Vagina (tissue), 2 donors: ENCODE results near the gene PDE5A. TPM values are rescaled to one million over a fixed set of nuclear protein-coding genes. Genes with fewer than 3 reads are reported as not detected.

ENCODE experiments used
- DNase-seq, 2 donors: peaks; one replicate each; pipeline ENCODE4 v3.0.0-alpha.2; 2017; ENCODE audit errors: extremely low spot score in 2 of 2
- H3K27ac ChIP-seq: fragments of 200-600 bp; sonication (generic); one replicate; pipeline ENCODE4 v1.5.1; 2019
- H3K27me3 ChIP-seq: fragments of 200-600 bp; sonication (generic); one replicate; pipeline ENCODE4 v1.5.1; 2019
- H3K36me3 ChIP-seq, 2 donors: fragments of 200-600 bp; sonication (generic); one replicate each; pipeline ENCODE4 v1.5.1; 2017 to 2019
- H3K4me1 ChIP-seq: fragments of 200-600 bp; sonication (generic); one replicate; pipeline ENCODE4 v1.5.1; 2019
- H3K4me3 ChIP-seq, 2 donors: fragments of 200-600 bp; sonication (generic); 1 replicate in 1 of 2; 2 replicates in 1 of 2; pipeline ENCODE4 v1.5.1; 2016 to 2019
- H3K9me3 ChIP-seq: fragments of 200-600 bp; sonication (generic); one replicate; pipeline ENCODE4 v1.5.1; 2019
- CTCF ChIP-seq, 3 experiments: fragments of 450-650 bp in 2 of 3; fragments of 200-600 bp in 1 of 3; sonication (generic) in 1 of 3; IDR thresholded peaks; one replicate each; pipeline ENCODE4 v1.5.1; 2017 to 2019; ENCODE audit warnings: antibody characterized with exemption in 3 of 3, mild to moderate bottlenecking in 2 of 3, moderate library complexity in 2 of 3
- POLR2A ChIP-seq, 2 donors: fragments of 450-650 bp; IDR thresholded peaks; one replicate each; pipeline ENCODE4 v1.6.1; 2017; ENCODE audit warnings: antibody characterized with exemption in 2 of 2, mild to moderate bottlenecking in 2 of 2, moderate library complexity in 2 of 2
- POLR2AphosphoS5 ChIP-seq, 2 donors: sonication (generic); formaldehyde crosslinking; IDR thresholded peaks; one replicate each; pipeline ENCODE4 v1.9.0; 2017; ENCODE audit warnings: antibody characterized with exemption in 2 of 2, mild to moderate bottlenecking in 2 of 2, low read depth in 1 of 2; ENCODE audit not compliant: insufficient read depth in 1 of 2
- intact Hi-C: fragments of 100-400 bp; cut with DNase I; formaldehyde crosslinking; loops from one replicate; pipeline ENCODE4 v1.15.1; 2023
- total RNA-seq: library from RNA; depleted of rRNA; stranded (reverse); fragments of >200 nt; gene quantifications from one replicate; pipeline ENCODE4 v1.2.3, GENCODE V29; 2016

The PDE5A gene
- total RNA-seq, 1 donor from 2014 or later = 23.1 TPM

DNA sequence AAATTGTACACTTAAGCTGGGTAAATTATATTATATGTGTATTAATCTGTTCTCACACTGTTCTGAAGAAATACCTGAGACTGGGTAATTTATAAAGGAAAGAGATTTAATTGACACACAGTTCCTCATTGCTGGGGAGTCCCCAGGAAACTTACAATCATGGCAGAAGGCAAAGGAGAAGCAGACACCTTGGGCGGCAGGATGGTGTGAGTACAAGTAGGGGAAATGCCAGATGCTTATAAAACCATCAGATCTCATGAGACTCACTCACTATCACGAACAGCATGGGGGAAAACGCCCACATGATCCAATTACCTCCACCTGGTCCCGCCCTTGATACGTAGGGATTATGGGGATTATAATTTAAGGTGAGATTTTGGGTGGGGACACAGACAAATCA lies 34.9 kb downstream of the PDE5A start:
- no peaks in the 10 kb centered on the region for H3K9me3 ChIP-seq
- H3K36me3 ChIP-seq = no peaks in the 10 kb centered on the region
- intact Hi-C loops = no loop called here
- DNase-seq = no peak
- TF ChIP-seq POLR2AphosphoS5 (IDR thresholded peaks at IDR 0.05; ENCODE audit: insufficient read depth in 1 of 2, low read depth in 1 of 2) (no peak), POLR2A (IDR thresholded peaks at IDR 0.05) (no peak)
- no peak overlapping the region for H3K27ac ChIP-seq
- H3K4me3 ChIP-seq = no peak overlapping the region
- peaks cover 35% of the 10 kb centered on the region for H3K4me1 ChIP-seq
- H3K27me3 ChIP-seq = no peaks in the 10 kb centered on the region

DNA sequence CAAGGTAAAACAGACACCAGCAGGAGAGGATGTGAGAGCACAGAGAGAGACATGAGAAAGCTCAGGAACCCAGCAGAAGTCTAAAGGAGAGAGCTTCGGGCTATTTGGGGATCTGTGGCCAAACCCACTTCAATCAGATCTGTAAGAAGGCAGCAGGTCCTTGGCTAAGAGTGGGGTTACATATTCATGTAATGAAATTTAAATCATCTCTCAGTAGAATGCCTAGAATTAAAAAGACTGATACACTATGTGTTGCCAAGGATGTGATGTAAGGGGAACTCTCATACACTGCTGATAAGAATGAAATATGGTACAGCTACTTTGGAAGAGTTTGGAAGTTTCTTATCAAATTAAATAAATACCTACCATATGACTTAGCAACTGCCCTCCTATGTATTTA lies 35.8 kb downstream of the PDE5A start:
- H3K4me3 ChIP-seq = no peak overlapping the region
- TF ChIP-seq POLR2AphosphoS5 (IDR thresholded peaks at IDR 0.05; ENCODE audit: insufficient read depth in 1 of 2, low read depth in 1 of 2) (no peak), CTCF (IDR thresholded peaks at IDR 0.05) (no peak), POLR2A (IDR thresholded peaks at IDR 0.05) (no peak)
- H3K27me3 ChIP-seq = no peaks in the 10 kb centered on the region
- intact Hi-C loops = no loop called here
- no peaks in the 10 kb centered on the region for H3K9me3 ChIP-seq
- no peak overlapping the region for H3K27ac ChIP-seq
- no peak for DNase-seq
- peaks cover 35% of the 10 kb centered on the region for H3K4me1 ChIP-seq
- H3K36me3 ChIP-seq = no peaks in the 10 kb centered on the region

DNA sequence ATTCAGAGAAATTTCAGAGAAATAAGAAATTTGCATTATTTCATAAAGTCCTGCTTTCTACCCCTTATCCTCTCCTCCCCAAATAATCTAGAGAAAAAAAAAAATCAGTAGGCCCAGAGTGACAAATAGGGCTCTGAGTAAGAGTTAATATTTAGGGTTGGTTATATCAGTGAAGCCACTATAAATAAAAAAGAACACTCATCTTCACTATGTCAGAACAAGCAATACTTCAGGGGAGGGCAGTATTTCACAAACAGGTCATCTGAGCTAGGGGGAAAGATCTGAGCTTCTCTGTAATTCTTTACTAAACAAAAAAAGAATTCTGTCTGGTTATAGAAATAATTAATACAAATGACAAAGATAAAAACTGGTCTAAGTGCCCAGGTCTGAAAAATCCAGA lies 39.4 kb downstream of the PDE5A start:
- no peak overlapping the region for H3K4me3 ChIP-seq
- no peak for TF ChIP-seq POLR2A (IDR thresholded peaks at IDR 0.05)
- TF ChIP-seq CTCF (IDR thresholded peaks at IDR 0.05) = no peak
- TF ChIP-seq POLR2AphosphoS5 (IDR thresholded peaks at IDR 0.05; ENCODE audit: insufficient read depth in 1 of 2, low read depth in 1 of 2) = no peak
- H3K36me3 ChIP-seq = no peaks in the 10 kb centered on the region
- H3K27me3 ChIP-seq = no peaks in the 10 kb centered on the region
- intact Hi-C loops = no loop called here
- DNase-seq = no peak
- no peak overlapping the region for H3K27ac ChIP-seq
- peaks cover 14% of the 10 kb centered on the region for H3K4me1 ChIP-seq
- H3K9me3 ChIP-seq = no peaks in the 10 kb centered on the region

- no peak for DNase-seq
- peaks cover 14% of the 10 kb centered on the region for H3K4me1 ChIP-seq
- H3K4me3 ChIP-seq = no peak overlapping the region
- H3K27me3 ChIP-seq = no peaks in the 10 kb centered on the region
- H3K36me3 ChIP-seq = no peaks in the 10 kb centered on the region
- intact Hi-C loops = no loop called here
- no peaks in the 10 kb centered on the region for H3K9me3 ChIP-seq
- TF ChIP-seq CTCF (IDR thresholded peaks at IDR 0.05) (no peak), POLR2AphosphoS5 (IDR thresholded peaks at IDR 0.05; ENCODE audit: insufficient read depth in 1 of 2, low read depth in 1 of 2) (no peak), POLR2A (IDR thresholded peaks at IDR 0.05) (no peak)
- no peak overlapping the region for H3K27ac ChIP-seq
Measured at GRCh38 chr4:119587796-119588195, 40.8 kb downstream of the PDE5A start.

GRCh38 chr4:119585771-119586170 lies 42.8 kb downstream of the PDE5A start:
- Histone ChIP-seq H3K27me3 (no peaks in the 10 kb centered on the region), H3K4me3 (no peak overlapping the region), H3K4me1 (peaks cover 14% of the 10 kb centered on the region), H3K9me3 (no peaks in the 10 kb centered on the region), H3K36me3 (no peaks in the 10 kb centered on the region), H3K27ac (no peak overlapping the region)
- TF ChIP-seq CTCF (IDR thresholded peaks at IDR 0.05) (no peak), POLR2AphosphoS5 (IDR thresholded peaks at IDR 0.05; ENCODE audit: insufficient read depth in 1 of 2, low read depth in 1 of 2) (no peak), POLR2A (IDR thresholded peaks at IDR 0.05) (no peak)
- intact Hi-C loops = no loop called here
- no peak for DNase-seq
